Adrenal gland (tissue), 12 donors: ENCODE results near the gene AXIN2. TPM values are rescaled to one million over a fixed set of nuclear protein-coding genes. Genes with fewer than 3 reads are reported as not detected.
"Not testable (repeated sequence)": the region's sequence is repeated elsewhere in the genome, so short reads cannot be mapped to it uniquely, and the experiment has no call there.

Experiments
- DNase-seq, 7 donors: peaks; one replicate each; pipeline ENCODE4 v3.0.0-alpha.2; 2019 to 2020
- H3K27ac ChIP-seq, 5 donors: fragments of 200-600 bp; sonication (generic) in 4 of 5; 1 replicate in 3 of 5; 2 replicates in 2 of 5; pipeline versions ENCODE4 v1.5.1 to v1.8.0; 2016 to 2020; ENCODE audit warnings: mild to moderate bottlenecking in 1 of 5
- H3K27me3 ChIP-seq: fragments of 200-600 bp; 2 replicates; pipeline ENCODE4 v1.8.0; 2021
- H3K36me3 ChIP-seq, 2 donors: fragments of 200-600 bp; replicated peaks in 1 of 2; 1 replicate in 1 of 2; 2 replicates in 1 of 2; pipeline versions ENCODE4 v1.5.1 to v1.8.0; 2018 to 2022
- H3K4me1 ChIP-seq, 2 donors: fragments of 200-600 bp; replicated peaks in 1 of 2; 1 replicate in 1 of 2; 2 replicates in 1 of 2; pipeline versions ENCODE4 v1.5.1 to v1.8.0; 2018 to 2021
- H3K4me3 ChIP-seq, 4 donors: fragments of 200-600 bp; sonication (generic) in 3 of 4; one replicate each; pipeline ENCODE4 v1.5.1; 2016 to 2018
- H3K9me3 ChIP-seq, 3 donors: fragments of 200-600 bp; sonication (generic) in 1 of 3; replicated peaks in 1 of 3; 1 replicate in 2 of 3; 2 replicates in 1 of 3; pipeline versions ENCODE4 v1.5.1 to v1.8.0; 2016 to 2021
- CTCF ChIP-seq, 6 experiments: fragments of 450-650 bp in 4 of 6; fragments of 200-600 bp in 2 of 6; sonication (generic) in 1 of 6; IDR thresholded peaks; 1 replicate in 5 of 6; 2 replicates in 1 of 6; pipeline versions ENCODE4 v1.5.1 to v1.8.0; 2016 to 2021; ENCODE audit warnings: antibody characterized with exemption in 6 of 6, mild to moderate bottlenecking in 2 of 6, moderate library complexity in 1 of 6
- POLR2A ChIP-seq, 2 donors: fragments of 450-650 bp; IDR thresholded peaks; one replicate each; pipeline ENCODE4 v1.6.1; 2017; ENCODE audit warnings: antibody characterized with exemption in 2 of 2, mild to moderate bottlenecking in 2 of 2, moderate library complexity in 1 of 2
- WGBS, 4 donors: extraction: QIAGEN DNeasy Blood & Tissue Kit in 2 of 4; methylation state at CpG; one replicate each; pipeline versions ENCODE4 v1.1.5 to v1.1.7; 2013 to 2017; 5-methylcytosine and 5-hydroxymethylcytosine counted together
- intact Hi-C, 2 donors: fragments of 100-400 bp; cut with DNase I; formaldehyde crosslinking; loops; one replicate each; pipeline versions ENCODE4 v1.14.1 to v1.15.0; 2022 to 2023
- polyA plus RNA-seq, 3 donors: library from polyadenylated mRNA; stranded (reverse); fragments of 200-250 nt in 2 of 3; fragments of 350-450 nt in 1 of 3; fragmentation: Illumina TruSeq in 1 of 3; extraction: RNeasy Lipid Tissue Mini Kit (QIAGEN cat#74804) in 1 of 3; gene quantifications; one replicate each; pipeline ENCODE4 v1.2.3, GENCODE V29; 2013 to 2014
- total RNA-seq, 9 donors: library from RNA; depleted of rRNA in 4 of 9; stranded (reverse); fragments of >200 nt in 4 of 9; fragments of 120-200 nt in 1 of 9; fragmentation: NEBNext Ultra II Directional in 1 of 9; extraction: Animal tissue kit (Norgen Biotek cat#: 25700) in 1 of 9; gene quantifications; one replicate each; pipeline versions ENCODE4 v1.1.0 to v1.2.4, GENCODE V29; 2013 to 2023
- donor health status: healthy with polysubstance abuse.
- donor health status: Bipolar disorder and iron deficiency.
- donor health status: DM: yes; HTN: yes; CAD: no.
- donor health status: DM: no; HTN: no; CAD: no.
- donor health status: DM: no; HTN: no; CAD: no.
- donor health status: DM: yes; HTN: yes; CAD: no.

AXIN2 gene
- total and polyA plus RNA-seq, 12 donors: 4.4 to 47.3 (median 18.3) TPM

- Histone ChIP-seq H3K36me3 (peaks cover 0 to 25% of the 10 kb centered on the region in 2 donors), H3K4me1 (peaks cover 24 to 30% of the 10 kb centered on the region in 2 donors), H3K27me3 (no peaks in the 10 kb centered on the region), H3K4me3 (no peak overlapping the region), H3K27ac (no peak overlapping the region), H3K9me3 (no peaks in the 10 kb centered on the region)
- DNase-seq: no peak
- intact Hi-C loops: no loop called here
- 88 to 93% (median 91%) methylated on average over 14 to 16 of the region's 16 CpGs for WGBS, 4 donors
- TF ChIP-seq CTCF (IDR thresholded peaks at IDR 0.05): no peak
- TF ChIP-seq POLR2A (IDR thresholded peaks at IDR 0.05): no peak
These were observed 33.4 kb downstream of the AXIN2 start for GRCh38 chr17:65527857-65528591.

GRCh38 chr17:65527381-65527780 is 34.1 kb downstream of the AXIN2 start:
- intact Hi-C loops: no loop called here
- WGBS, 4 donors: 89 to 94% (median 93%) methylated on average over 8 of the region's 8 CpGs; no CpG with 5 or more reads in 1 of the 4 donors

GRCh38 chr17:65526854-65527253 is 34.6 kb downstream of the AXIN2 start:
- DNase-seq, intact Hi-C loops: not testable (repeated sequence)

More at GRCh38 chr17:65527381-65527780, 34.1 kb downstream of the AXIN2 start:
- H3K4me3 ChIP-seq: no peak overlapping the region
- peaks cover 0 to 20% of the 10 kb centered on the region in 2 donors for H3K36me3 ChIP-seq
- H3K9me3 ChIP-seq: no peaks in the 10 kb centered on the region
- TF ChIP-seq POLR2A (IDR thresholded peaks at IDR 0.05): no peak
- no peak for TF ChIP-seq CTCF (IDR thresholded peaks at IDR 0.05)
- H3K27ac ChIP-seq: no peak overlapping the region
- no peak for DNase-seq
- no peaks in the 10 kb centered on the region for H3K27me3 ChIP-seq
- H3K4me1 ChIP-seq: peaks cover 18 to 24% of the 10 kb centered on the region in 2 donors

GRCh38 chr17:65523853-65524664 is 37.4 kb downstream of the AXIN2 start:
- DNase-seq: no peak
- no peak overlapping the region for H3K27ac ChIP-seq
- peaks cover 0 to 6% of the 10 kb centered on the region in 2 donors for H3K36me3 ChIP-seq
- no peaks in the 10 kb centered on the region for H3K27me3 ChIP-seq
- TF ChIP-seq CTCF (IDR thresholded peaks at IDR 0.05): no peak
- TF ChIP-seq POLR2A (IDR thresholded peaks at IDR 0.05): no peak
- H3K9me3 ChIP-seq: no peaks in the 10 kb centered on the region
- WGBS, 4 donors: 74 to 83% (median 81%) methylated on average over 16 of the region's 16 CpGs
- H3K4me3 ChIP-seq: no peak overlapping the region
- no peaks in the 10 kb centered on the region for H3K4me1 ChIP-seq
- intact Hi-C loops: no loop called here

More at GRCh38 chr17:65526854-65527253, 34.6 kb downstream of the AXIN2 start:
- H3K27ac ChIP-seq, H3K9me3 ChIP-seq, H3K4me3 ChIP-seq, H3K27me3 ChIP-seq: not testable (repeated sequence)
- Histone ChIP-seq H3K36me3 (peaks cover 0 to 20% of the 10 kb centered on the region in 2 donors), H3K4me1 (peaks cover 13 to 19% of the 10 kb centered on the region in 2 donors)
- WGBS, 4 donors: 90 to 99% (median 97%) methylated on average over 7 of the region's 7 CpGs
